GM12891 (cell line): Measurements from ENCODE around the gene RAB11FIP2.

ENCODE experiments used
- DNase-seq: peaks from one replicate; pipeline ENCODE4 v3.0.0; 2011; ENCODE audit warnings: low spot score; ENCODE audit not compliant: insufficient read length
- FAIRE-seq: peaks from 2 replicates; lab custom pipeline; 2011; peaks lifted over from hg19 to GRCh38; lab: Jason Lieb, UNC
- PAX5 ChIP-seq: IDR thresholded peaks from 2 replicates; pipeline ENCODE4 v1.6.1; 2011; ENCODE audit warnings: low read length, moderate library complexity, mild to moderate bottlenecking; ENCODE audit not compliant: insufficient read depth, severe bottlenecking
- POLR2A ChIP-seq: IDR thresholded peaks from 2 replicates; pipeline ENCODE4 v1.6.1; 2011; ENCODE audit warnings: low read depth, low read length, control low read depth
- POLR2AphosphoS5 ChIP-seq: IDR thresholded peaks from 2 replicates; pipeline ENCODE4 v1.6.1; 2011; ENCODE audit warnings: low read depth, low read length, control low read depth
- POU2F2 ChIP-seq: IDR thresholded peaks from 2 replicates; pipeline ENCODE4 v1.6.1; 2011; ENCODE audit warnings: low read depth, mild to moderate bottlenecking, control low read depth, low read length, moderate library complexity
- SPI1 ChIP-seq: IDR thresholded peaks from 2 replicates; pipeline ENCODE4 v1.6.1; 2011; ENCODE audit warnings: low read depth, low read length, control low read depth
- TAF1 ChIP-seq: IDR thresholded peaks from 2 replicates; pipeline ENCODE4 v1.6.1; 2011; ENCODE audit warnings: low read depth, low read length, control low read depth

RAB11FIP2 gene

DNA sequence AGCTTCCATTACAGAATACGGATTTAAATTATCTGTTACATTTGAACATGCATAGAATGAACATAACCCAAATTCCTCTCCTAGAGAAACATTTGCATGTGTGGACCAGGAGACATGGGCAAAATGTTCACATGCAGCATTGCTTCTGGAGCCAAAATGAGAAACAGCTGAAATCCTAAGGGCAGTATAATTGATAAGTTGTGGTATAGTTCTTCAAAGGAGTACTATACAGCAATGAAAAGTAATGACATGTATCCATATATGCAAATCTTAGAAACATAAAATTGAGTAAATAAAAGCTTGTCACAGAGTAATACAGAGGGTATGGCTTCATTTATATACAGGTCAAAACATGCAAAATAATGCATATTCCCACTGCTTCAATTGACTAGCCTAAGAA is 77.1 kb downstream of the RAB11FIP2 start:
- no peak for TF ChIP-seq POU2F2
- no peak for TF ChIP-seq TAF1
- TF ChIP-seq POLR2A = no peak
- no peak for TF ChIP-seq SPI1
- no peak for TF ChIP-seq POLR2AphosphoS5
- TF ChIP-seq PAX5 = no peak
- FAIRE-seq (no peak), DNase-seq (no peak)

DNA sequence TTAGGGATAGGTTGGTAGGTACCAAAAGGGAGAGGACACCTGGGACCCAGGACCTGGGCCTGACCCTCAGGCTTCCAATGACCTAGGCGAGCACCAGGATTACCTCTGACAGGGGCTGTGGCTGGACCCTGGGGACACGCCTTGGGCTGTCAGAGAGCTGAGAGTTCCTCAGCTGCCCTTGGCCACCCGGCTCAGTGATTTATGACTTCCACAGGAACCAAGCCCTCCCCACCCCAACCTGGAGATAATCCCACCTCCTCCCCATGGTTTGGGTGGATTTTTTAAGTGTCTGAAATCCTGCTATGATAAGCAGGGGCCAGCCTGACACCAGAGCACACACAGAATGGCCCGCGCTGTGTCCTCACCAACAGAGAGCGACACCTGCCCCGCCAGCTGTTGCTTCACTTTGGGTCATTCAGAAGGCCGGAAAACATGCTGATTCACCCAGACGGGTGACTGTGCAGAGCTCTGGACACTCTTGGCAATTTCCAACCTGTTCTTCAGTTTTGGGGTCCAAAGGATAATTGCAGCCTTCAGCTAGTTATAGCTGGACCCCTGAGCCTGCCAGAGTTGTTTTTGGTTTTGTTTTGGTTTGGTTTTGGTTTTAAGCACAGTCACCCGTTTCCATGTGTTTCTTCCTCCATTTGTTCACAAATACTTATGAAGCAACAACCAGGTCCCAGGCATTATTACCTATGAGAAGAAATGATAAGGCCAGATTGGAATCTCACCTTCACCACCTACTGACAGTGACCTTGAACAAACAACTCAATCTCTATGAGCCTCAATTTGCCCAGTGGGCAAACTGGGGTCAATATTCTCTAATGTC is 78.2 kb downstream of the RAB11FIP2 start:
- FAIRE-seq (no peak), DNase-seq (no peak)
- TF ChIP-seq PAX5 (no peak), POLR2A (no peak), SPI1 (no peak), POLR2AphosphoS5 (no peak), TAF1 (no peak), POU2F2 (no peak)

DNA sequence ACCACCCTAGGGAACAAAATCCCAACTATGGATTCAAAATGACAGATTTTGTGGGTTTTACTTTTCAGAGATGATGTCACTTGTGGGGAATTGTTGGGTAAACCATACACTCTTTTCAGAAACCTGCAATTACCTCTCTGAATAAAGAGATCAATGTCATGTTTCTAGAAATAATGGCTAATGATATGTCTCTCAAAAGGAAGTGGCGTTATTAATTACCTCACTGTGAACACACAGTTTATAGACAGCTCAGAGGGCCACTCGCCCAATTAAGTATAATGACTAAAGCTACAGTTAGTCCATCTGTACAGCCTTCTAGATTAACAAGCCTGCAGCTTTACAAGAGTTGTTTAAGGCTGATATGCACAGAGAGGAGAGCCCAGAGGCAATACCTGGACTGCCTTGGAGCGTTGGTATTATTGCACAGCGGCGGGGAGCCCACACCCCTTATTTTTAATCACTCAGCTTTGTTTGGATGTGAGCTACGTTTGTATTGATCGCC is 79.5 kb downstream of the RAB11FIP2 start:
- DNase-seq = no peak
- FAIRE-seq = no peak
- TF ChIP-seq SPI1 = no peak

DNA sequence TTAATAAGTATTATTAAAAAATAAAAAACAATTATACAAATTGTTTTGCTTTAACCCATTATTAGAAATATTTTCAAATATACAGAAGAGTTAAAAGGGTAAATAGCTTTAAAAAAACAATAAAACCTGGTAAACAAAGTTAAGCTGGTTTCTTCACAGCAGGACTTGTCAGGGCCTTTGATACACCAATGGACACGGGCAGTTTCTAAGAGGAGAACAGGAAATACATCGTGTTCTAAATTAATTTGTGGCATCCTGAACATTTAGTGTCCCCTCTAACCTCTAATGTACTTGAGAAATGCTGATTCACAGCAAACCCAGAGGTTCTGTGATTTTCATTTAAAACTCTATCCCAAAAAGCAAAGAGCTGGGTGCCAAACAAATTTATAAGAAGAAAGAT is 80.8 kb downstream of the RAB11FIP2 start:
- DNase-seq (no peak), FAIRE-seq (no peak)
- TF ChIP-seq POU2F2 (no peak), POLR2A (no peak), SPI1 (no peak), POLR2AphosphoS5 (no peak), TAF1 (no peak), PAX5 (no peak)

DNA sequence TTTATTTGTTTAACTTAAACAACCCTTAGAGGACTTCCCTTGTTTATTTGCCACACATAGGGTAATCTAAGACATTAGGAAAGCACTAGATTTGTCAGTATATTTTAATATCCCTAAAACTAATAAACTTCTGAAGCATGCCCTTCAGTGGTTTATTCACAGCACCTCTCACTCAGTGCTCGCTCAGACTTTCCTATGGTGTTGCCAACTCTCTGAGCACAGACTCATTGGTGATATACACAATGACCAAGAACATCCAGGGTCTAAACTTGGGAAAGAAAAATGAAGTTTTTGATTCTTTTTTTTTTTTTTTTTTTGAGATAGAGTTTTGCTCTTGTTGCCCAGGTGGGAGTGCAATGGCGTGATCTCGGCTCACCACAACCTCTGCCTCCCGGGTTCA is 82.2 kb downstream of the RAB11FIP2 start:
- TF ChIP-seq PAX5 (no peak), POLR2AphosphoS5 (no peak), POLR2A (no peak), POU2F2 (no peak), SPI1 (no peak), TAF1 (no peak)
- FAIRE-seq = no peak
- DNase-seq = no peak

DNA sequence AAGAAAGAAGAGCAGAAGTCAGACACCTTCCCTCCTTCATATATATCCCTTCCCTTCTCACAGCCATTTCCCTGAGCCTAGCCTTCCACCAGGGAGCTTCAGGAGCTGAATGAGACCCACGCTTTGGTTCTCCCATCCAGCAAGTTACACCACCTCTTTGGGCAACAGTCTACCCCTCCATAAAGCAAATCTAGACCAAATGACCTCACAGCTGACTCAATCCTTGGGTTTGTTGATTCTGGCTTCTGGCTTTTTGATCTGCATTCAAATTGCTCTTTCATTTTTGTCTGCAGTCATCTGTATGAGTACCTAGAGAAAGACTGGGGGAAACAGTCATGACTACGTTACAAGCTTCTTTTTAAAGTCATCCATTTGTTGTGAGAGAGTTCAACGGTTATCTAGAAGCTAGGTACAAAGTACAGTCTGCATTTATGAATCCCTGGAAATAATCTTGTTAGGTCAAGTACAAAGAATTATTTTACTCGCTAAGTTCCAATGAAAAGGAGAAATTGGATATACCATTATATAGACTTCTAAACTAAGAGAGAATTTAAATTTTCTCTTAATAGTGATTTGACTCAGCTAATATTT is 86.3 kb downstream of the RAB11FIP2 start:
- DNase-seq (no peak), FAIRE-seq (no peak)
- TF ChIP-seq TAF1 (no peak), POLR2A (no peak), PAX5 (no peak), SPI1 (no peak), POU2F2 (no peak), POLR2AphosphoS5 (no peak)

DNA sequence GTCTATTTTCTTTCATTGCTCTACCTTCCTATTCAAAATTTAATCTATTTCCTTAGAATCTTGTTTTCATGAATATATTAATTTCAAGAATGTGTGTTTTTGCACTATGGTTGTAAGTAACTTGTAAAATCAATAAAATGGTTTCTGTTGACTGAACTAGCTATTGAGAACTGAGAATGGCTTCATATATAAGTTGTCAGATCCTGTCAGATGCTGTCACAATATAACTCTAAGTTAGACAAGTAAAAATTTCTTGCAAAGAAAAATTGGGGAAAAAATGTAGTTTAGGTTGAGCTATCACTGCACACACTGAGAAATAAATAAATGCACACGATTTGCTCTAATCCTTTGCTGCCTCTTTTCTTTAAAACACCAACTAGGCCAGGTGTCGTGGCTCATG is 89.8 kb downstream of the RAB11FIP2 start:
- DNase-seq = no peak
- TF ChIP-seq TAF1 (no peak), POU2F2 (no peak), POLR2A (no peak), PAX5 (no peak), SPI1 (no peak)
- no peak for FAIRE-seq

DNA sequence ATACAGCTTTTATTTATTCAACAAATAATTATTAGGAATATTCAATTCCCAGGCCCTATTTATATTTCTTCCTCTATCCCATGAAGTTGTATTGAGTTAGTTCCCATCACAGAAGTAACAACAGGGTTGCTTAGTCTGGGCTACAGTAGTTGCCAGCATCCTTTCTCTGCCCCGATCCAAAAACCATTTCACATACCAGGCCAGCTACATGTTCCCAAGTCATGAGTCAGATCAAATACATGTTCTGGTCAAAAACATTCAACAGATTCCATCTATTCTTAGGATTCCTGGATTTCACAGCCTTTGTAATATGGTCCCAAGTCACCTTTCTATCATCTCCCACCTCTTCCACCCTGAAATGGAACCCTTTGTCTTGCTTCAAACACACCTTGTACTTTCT is 91.6 kb downstream of the RAB11FIP2 start:
- TF ChIP-seq POU2F2 (no peak), SPI1 (no peak), POLR2A (no peak), POLR2AphosphoS5 (no peak), TAF1 (no peak), PAX5 (no peak)
- no peak for FAIRE-seq

More for the DNA sequence above, 91.6 kb downstream of the RAB11FIP2 start:
- no peak for DNase-seq
